Body of pancreas (tissue), 4 donors: Measurements from ENCODE around the gene NOTCH3.

Experiments
- CTCF ChIP-seq, 7 experiments: fragments of 450-650 bp in 4 of 7; fragments of 200-600 bp in 3 of 7; sonication (generic) in 3 of 7; IDR thresholded peaks; one replicate each; pipeline ENCODE4 v1.5.1; 2016 to 2019; ENCODE audit warnings: antibody characterized with exemption in 7 of 7
- POLR2A ChIP-seq, 3 donors: fragments of 450-650 bp; IDR thresholded peaks; one replicate each; pipeline ENCODE4 v1.6.1; 2016; ENCODE audit warnings: antibody characterized with exemption in 3 of 3, mild to moderate bottlenecking in 2 of 3

GRCh38 chr19:15191514-15191913 is 9.3 kb downstream of the NOTCH3 start:
- TF ChIP-seq CTCF (IDR thresholded peaks at IDR 0.05) (no peak), POLR2A (IDR thresholded peaks at IDR 0.05) (no peak)
